HepG2 (cell line): ENCODE measurements around the gene ZFP1. TPM values are rescaled to one million over a fixed set of nuclear protein-coding genes. Genes with fewer than 3 reads are reported as not detected.

Experiments
- CEBPG ChIP-seq: IDR thresholded peaks from 2 replicates; pipeline ENCODE4 v1.6.1; 2016
- FLYWCH1 ChIP-seq: sonication (generic); formaldehyde crosslinking; IDR thresholded peaks from 2 replicates; pipeline ENCODE4 v1.8.1; 2023; ENCODE audit warnings: mild to moderate bottlenecking, missing genetic modification reagents
- FOXA3 ChIP-seq: IDR thresholded peaks from 2 replicates; pipeline ENCODE4 v1.6.1; 2016; ENCODE audit warnings: missing genetic modification reagents, missing compliant biosample characterization
- HDAC1 ChIP-seq: sonication (generic); formaldehyde crosslinking; IDR thresholded peaks from 2 replicates; pipeline ENCODE4 v1.5.1; 2020; ENCODE audit warnings: mild to moderate bottlenecking, missing genetic modification reagents
- KLF11 ChIP-seq: IDR thresholded peaks from 2 replicates; pipeline ENCODE4 v1.6.1; 2016; ENCODE audit warnings: missing compliant biosample characterization
- MAX ChIP-seq: IDR thresholded peaks from 2 replicates; pipeline ENCODE4 v1.6.1; 2012; ENCODE audit warnings: inconsistent platforms
- NR2F6 ChIP-seq, 2 experiments: IDR thresholded peaks; 2 replicates each; pipeline ENCODE4 v1.6.1; 2016; ENCODE audit warnings: antibody characterized with exemption in 1 of 2, mild to moderate bottlenecking in 1 of 2
- PCBP2 ChIP-seq: fragments of 200-400 bp; formaldehyde crosslinking; optimal IDR thresholded peaks from 2 replicates; pipeline ENCODE3; 2018; ENCODE audit warnings: low read length, low read depth; ENCODE audit not compliant: poor library complexity, severe bottlenecking
- REXO4 ChIP-seq: sonication (generic); formaldehyde crosslinking; IDR thresholded peaks from 2 replicates; pipeline ENCODE4 v1.8.0; 2022; ENCODE audit warnings: missing genetic modification reagents, mild to moderate bottlenecking, borderline replicate concordance
- RXRA ChIP-seq: sonication (generic); formaldehyde crosslinking; IDR thresholded peaks from 2 replicates; pipeline ENCODE4 v1.5.1; 2020; ENCODE audit warnings: missing genetic modification reagents
- SAP130 ChIP-seq: IDR thresholded peaks from 2 replicates; pipeline ENCODE4 v1.6.1; 2016; ENCODE audit warnings: low read depth
- SNRNP70 ChIP-seq: fragments of 200-400 bp; formaldehyde crosslinking; IDR thresholded peaks from 2 replicates; pipeline ENCODE4 v1.6.1; 2017; ENCODE audit warnings: mild to moderate bottlenecking, low read depth, low read length, moderate library complexity
- STAG1 ChIP-seq: sonication (generic); formaldehyde crosslinking; IDR thresholded peaks from 2 replicates; pipeline ENCODE4 v1.4.0; 2020; ENCODE audit warnings: missing genetic modification reagents
- ZFP90 ChIP-seq: sonication (generic); formaldehyde crosslinking; IDR thresholded peaks from 2 replicates; pipeline ENCODE4 v1.8.0; 2022; ENCODE audit warnings: missing genetic modification reagents, mild to moderate bottlenecking, inconsistent platforms, borderline replicate concordance
- ZMYM3 ChIP-seq: sonication (generic); formaldehyde crosslinking; IDR thresholded peaks from 2 replicates; pipeline ENCODE4 v1.5.1; 2020; ENCODE audit warnings: mild to moderate bottlenecking, missing genetic modification reagents
- ZNF232 ChIP-seq: sonication (generic); formaldehyde crosslinking; IDR thresholded peaks from 2 replicates; pipeline ENCODE4 v1.4.0; 2020; ENCODE audit warnings: missing genetic modification reagents, borderline replicate concordance
- ZNF331 ChIP-seq: sonication (generic); formaldehyde crosslinking; IDR thresholded peaks from 2 replicates; pipeline ENCODE4 v1.4.0; 2020; ENCODE audit warnings: missing genetic modification reagents
- ZNF354B ChIP-seq: sonication (generic); formaldehyde crosslinking; IDR thresholded peaks from 2 replicates; pipeline ENCODE4 v1.8.0; 2022; ENCODE audit warnings: mild to moderate bottlenecking, missing genetic modification reagents
- ZNF564 ChIP-seq: sonication (generic); formaldehyde crosslinking; IDR thresholded peaks from 2 replicates; pipeline ENCODE4 v1.8.1; 2023; ENCODE audit warnings: mild to moderate bottlenecking, missing genetic modification reagents
- ZNF598 ChIP-seq: sonication (generic); formaldehyde crosslinking; IDR thresholded peaks from 2 replicates; pipeline ENCODE4 v1.5.1; 2020; ENCODE audit warnings: mild to moderate bottlenecking, missing genetic modification reagents, borderline replicate concordance
- ZSCAN21 ChIP-seq: sonication (generic); formaldehyde crosslinking; IDR thresholded peaks from 2 replicates; pipeline ENCODE4 v1.8.0; 2022; ENCODE audit warnings: mild to moderate bottlenecking, missing genetic modification reagents, moderate library complexity, borderline replicate concordance
- polyA plus RNA-seq, 8 experiments: library from polyadenylated mRNA; depleted of rRNA in 3 of 8; stranded (reverse) in 7 of 8; unstranded in 1 of 8; fragments of >200 nt; fragmentation: Illumina TruSeq in 4 of 8; extraction: Trizol in 4 of 8; gene quantifications; 2 replicates each; pipeline versions ENCODE4 v1.2.1 to v1.2.3, GENCODE V29; 2011 to 2016; ENCODE audit warnings: low read depth in 4 of 8, missing spikeins in 1 of 8, mixed read lengths in 1 of 8; ENCODE audit not compliant: insufficient read depth in 1 of 8
- total RNA-seq, 5 experiments: library from RNA; depleted of rRNA; stranded (reverse); fragments of >200 nt; fragmentation: Illumina TruSeq; extraction: Trizol; gene quantifications; 2 replicates each; pipeline ENCODE4 v1.2.3, GENCODE V29; 2016; ENCODE audit warnings: low read depth in 1 of 5
- TF ChIP-seq, protein P1 (sequence below): sonication (generic); formaldehyde crosslinking; IDR thresholded peaks from 2 replicates; pipeline ENCODE4 v1.5.1; 2020; ENCODE audit warnings: missing genetic modification reagents, mild to moderate bottlenecking, borderline replicate concordance
- TF ChIP-seq, protein P2 (sequence below): sonication (generic); formaldehyde crosslinking; IDR thresholded peaks from 2 replicates; pipeline ENCODE4 v1.8.1; 2023; ENCODE audit warnings: missing genetic modification reagents, mild to moderate bottlenecking, borderline replicate concordance
- TF ChIP-seq, protein P3 (sequence below): IDR thresholded peaks from 2 replicates; pipeline ENCODE4 v1.6.1; 2016; ENCODE audit warnings: control low read depth

The ZFP1 gene
- total and polyA plus RNA-seq, 2 of the 13 experiments (the other 11 are each of a cell fraction or from before 2014, with no cell fraction given): 8.3 to 14.0 TPM

DNA sequence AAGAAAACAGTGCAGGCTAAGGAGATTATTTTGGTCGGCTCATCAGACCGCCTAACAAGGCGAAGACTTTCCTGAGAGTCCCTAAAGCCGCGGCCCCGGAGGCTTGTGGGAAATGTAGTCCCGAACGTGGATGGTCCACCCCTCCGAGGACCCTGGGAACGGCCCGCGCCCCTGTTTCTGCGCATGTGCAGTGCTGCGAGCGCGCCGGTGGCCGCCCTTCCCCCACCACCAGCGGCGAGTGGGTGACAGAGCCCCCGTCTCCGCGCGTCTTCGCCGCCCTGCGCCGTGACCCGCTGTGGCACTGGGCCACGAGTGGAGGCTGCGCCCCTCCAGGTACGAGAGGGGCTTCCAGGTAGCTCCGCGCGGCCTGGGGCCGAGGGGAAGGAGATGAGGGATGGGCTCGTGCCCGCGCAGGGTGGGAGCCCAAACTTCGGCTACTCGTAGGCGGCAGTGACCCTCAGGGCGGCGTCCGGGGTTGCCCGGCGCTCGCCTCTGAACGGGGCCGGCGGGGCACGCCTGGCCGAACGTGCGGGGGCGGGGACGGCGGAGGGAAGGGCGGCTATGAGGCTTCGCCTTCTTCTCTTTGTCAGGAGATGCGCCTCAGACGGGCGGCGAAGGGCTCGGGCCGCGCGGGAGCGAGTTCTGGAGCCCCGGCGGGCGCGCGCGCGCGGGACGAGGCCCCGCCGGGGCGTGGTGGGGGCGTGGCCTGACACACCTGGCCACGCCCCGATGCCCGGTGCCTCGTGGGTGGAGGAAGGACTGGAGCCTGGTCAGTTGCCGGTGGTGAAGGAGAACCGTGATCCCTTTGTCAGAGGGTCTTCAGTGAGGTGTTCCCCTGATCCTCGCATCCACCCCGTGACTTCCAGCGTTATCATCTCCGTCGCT is at the start of gene ZFP1 (continued):
- TF ChIP-seq, protein P1, sequence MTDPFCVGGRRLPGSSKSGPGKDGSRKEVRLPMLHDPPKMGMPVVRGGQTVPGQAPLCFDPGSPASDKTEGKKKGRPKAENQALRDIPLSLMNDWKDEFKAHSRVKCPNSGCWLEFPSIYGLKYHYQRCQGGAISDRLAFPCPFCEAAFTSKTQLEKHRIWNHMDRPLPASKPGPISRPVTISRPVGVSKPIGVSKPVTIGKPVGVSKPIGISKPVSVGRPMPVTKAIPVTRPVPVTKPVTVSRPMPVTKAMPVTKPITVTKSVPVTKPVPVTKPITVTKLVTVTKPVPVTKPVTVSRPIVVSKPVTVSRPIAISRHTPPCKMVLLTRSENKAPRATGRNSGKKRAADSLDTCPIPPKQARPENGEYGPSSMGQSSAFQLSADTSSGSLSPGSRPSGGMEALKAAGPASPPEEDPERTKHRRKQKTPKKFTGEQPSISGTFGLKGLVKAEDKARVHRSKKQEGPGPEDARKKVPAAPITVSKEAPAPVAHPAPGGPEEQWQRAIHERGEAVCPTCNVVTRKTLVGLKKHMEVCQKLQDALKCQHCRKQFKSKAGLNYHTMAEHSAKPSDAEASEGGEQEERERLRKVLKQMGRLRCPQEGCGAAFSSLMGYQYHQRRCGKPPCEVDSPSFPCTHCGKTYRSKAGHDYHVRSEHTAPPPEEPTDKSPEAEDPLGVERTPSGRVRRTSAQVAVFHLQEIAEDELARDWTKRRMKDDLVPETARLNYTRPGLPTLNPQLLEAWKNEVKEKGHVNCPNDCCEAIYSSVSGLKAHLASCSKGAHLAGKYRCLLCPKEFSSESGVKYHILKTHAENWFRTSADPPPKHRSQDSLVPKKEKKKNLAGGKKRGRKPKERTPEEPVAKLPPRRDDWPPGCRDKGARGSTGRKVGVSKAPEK (CRISPR knock-in tag): peak; percentile 87
- TF ChIP-seq ZNF331 (peak; percentile 84), ZFP90 (peak; percentile 86; the same call in 1 of the 2 replicates), ZNF354B (CRISPR knock-in tag) (no peak), ZSCAN21 (CRISPR knock-in tag) (no peak; the same call in 1 of the 2 replicates), CEBPG (CRISPR knock-in tag) (no peak), FLYWCH1 (CRISPR knock-in tag) (no peak), MAX (peak; percentile 50; the same call in 1 of the 2 replicates), SAP130 (CRISPR knock-in tag) (peak; percentile 83), ZNF598 (CRISPR knock-in tag) (peak; percentile 97), ZNF564 (peak; percentile 89), KLF11 (peak; percentile 74; the same call in 1 of the 2 replicates), ZMYM3 (no peak), NR2F6 (IDR thresholded peaks at IDR 0.05) (no peak), NR2F6 (CRISPR knock-in tag; IDR thresholded peaks at IDR 0.05) (peak; percentile 70; the same call in 1 of the 2 replicates), FOXA3 (CRISPR knock-in tag) (peak; percentile 66), RXRA (peak; percentile 92), ZNF232 (CRISPR knock-in tag) (peak; percentile 84; the same call in 1 of the 2 replicates), PCBP2 (no peak), STAG1 (peak; percentile 13; the same call in 1 of the 2 replicates), SNRNP70 (no peak), HDAC1 (peak; percentile 98), REXO4 (CRISPR knock-in tag) (no peak)
- TF ChIP-seq, protein P2, sequence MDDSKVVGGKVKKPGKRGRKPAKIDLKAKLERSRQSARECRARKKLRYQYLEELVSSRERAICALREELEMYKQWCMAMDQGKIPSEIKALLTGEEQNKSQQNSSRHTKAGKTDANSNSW (CRISPR knock-in tag): peak; percentile 91; the same call in 1 of the 2 replicates
- TF ChIP-seq, protein P3, sequence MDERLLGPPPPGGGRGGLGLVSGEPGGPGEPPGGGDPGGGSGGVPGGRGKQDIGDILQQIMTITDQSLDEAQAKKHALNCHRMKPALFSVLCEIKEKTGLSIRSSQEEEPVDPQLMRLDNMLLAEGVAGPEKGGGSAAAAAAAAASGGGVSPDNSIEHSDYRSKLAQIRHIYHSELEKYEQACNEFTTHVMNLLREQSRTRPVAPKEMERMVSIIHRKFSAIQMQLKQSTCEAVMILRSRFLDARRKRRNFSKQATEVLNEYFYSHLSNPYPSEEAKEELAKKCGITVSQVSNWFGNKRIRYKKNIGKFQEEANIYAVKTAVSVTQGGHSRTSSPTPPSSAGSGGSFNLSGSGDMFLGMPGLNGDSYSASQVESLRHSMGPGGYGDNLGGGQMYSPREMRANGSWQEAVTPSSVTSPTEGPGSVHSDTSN: no peak
